A549 (cell line): ENCODE measurements around the gene LAMTOR2. TPM values are rescaled to one million over a fixed set of nuclear protein-coding genes. Genes with fewer than 3 reads are reported as not detected.

Source experiments
- ATAC-seq, 2 experiments: fragments of 200-7000 bp in 1 of 2; fragments of >200 bp in 1 of 2; cut with Nextera tagmentation in 1 of 2; cut with Tn5 transposase in 1 of 2; 3 replicates each; pipeline versions ENCODE4 v1.8.0 to v1.9.1; 2018 to 2020; ENCODE audit warnings: mild to moderate bottlenecking in 1 of 2, moderate library complexity in 1 of 2
- CTCF ChIA-PET: fragments of 300-600 bp; sonication (Branson Sonifier 250); formaldehyde crosslinking; extraction: SDS; loops from one replicate; lab custom pipeline; 2021; ENCODE audit warnings: antibody characterized with exemption, inconsistent platforms; lab: Yijun Ruan, JAX
- POLR2A ChIA-PET: fragments of 350-600 bp; formaldehyde crosslinking; extraction: SDS; loops from one replicate; lab custom pipeline; 2021; ENCODE audit warnings: antibody characterized with exemption, inconsistent platforms; lab: Yijun Ruan, JAX
- DNase-seq, 2 experiments: peaks; one replicate each; pipeline versions ENCODE4 v3.0.0 to v3.0.0-alpha.2; 2011 to 2016; ENCODE audit warnings: low read depth in 1 of 2, low spot score in 1 of 2
- FAIRE-seq: peaks from 2 replicates; lab custom pipeline; 2011; peaks lifted over from hg19 to GRCh38; lab: Jason Lieb, UNC
- H3K27ac ChIP-seq, 2 experiments: fragments of >200 bp; sonication (Bioruptor Twin); formaldehyde crosslinking; 3 replicates each; pipeline ENCODE4 v1.5.1; 2016 to 2017
- H3K4me1 ChIP-seq: fragments of >200 bp; sonication (Bioruptor Twin); formaldehyde crosslinking; 3 replicates; pipeline ENCODE4 v1.6.1; 2016
- H3K4me2 ChIP-seq: fragments of >200 bp; sonication (Bioruptor Twin); formaldehyde crosslinking; 3 replicates; pipeline ENCODE4 v1.6.1; 2016
- H3K4me3 ChIP-seq: fragments of >200 bp; sonication (Bioruptor Twin); formaldehyde crosslinking; 3 replicates; pipeline ENCODE4 v1.5.1; 2016
- H3K9me3 ChIP-seq: fragments of >200 bp; sonication (Bioruptor Twin); formaldehyde crosslinking; 3 replicates; pipeline ENCODE4 v1.6.1; 2016
- CBX8 ChIP-seq: fragments of 200-600 bp; sonication (generic); IDR thresholded peaks from 2 replicates; pipeline ENCODE4 v1.6.1; 2016
- CEBPB ChIP-seq, 2 experiments: fragments of >200 bp in 1 of 2; sonication (Bioruptor Twin) in 1 of 2; formaldehyde crosslinking in 1 of 2; IDR thresholded peaks; 2 replicates each; pipeline ENCODE4 v1.6.1; 2012 to 2016
- CHD2 ChIP-seq: fragments of 150-350 bp; IDR thresholded peaks from 2 replicates; pipeline ENCODE4 v1.6.1; 2014; ENCODE audit warnings: low read length; ENCODE audit not compliant: partially characterized antibody
- CHD4 ChIP-seq: fragments of 200-600 bp; sonication (generic); IDR thresholded peaks from 2 replicates; pipeline ENCODE4 v1.6.1; 2016; ENCODE audit warnings: antibody characterized with exemption, mild to moderate bottlenecking, borderline replicate concordance
- EHF ChIP-seq: fragments of 250-450 bp; sonication (Bioruptor Pico); IDR thresholded peaks from 2 replicates; pipeline ENCODE4 v1.5.0; 2020; ENCODE audit warnings: mild to moderate bottlenecking
- FOSB ChIP-seq: fragments of 250-450 bp; sonication (Bioruptor Pico); IDR thresholded peaks from 2 replicates; pipeline ENCODE4 v1.5.0; 2020; ENCODE audit warnings: mild to moderate bottlenecking, moderate library complexity
- GATA3 ChIP-seq: IDR thresholded peaks from 2 replicates; pipeline ENCODE4 v1.6.1; 2012; ENCODE audit warnings: borderline replicate concordance
- HOXB5 ChIP-seq: fragments of 250-450 bp; sonication (Bioruptor Pico); IDR thresholded peaks from 2 replicates; pipeline ENCODE4 v1.5.0; 2020; ENCODE audit warnings: mild to moderate bottlenecking, moderate library complexity
- NR3C1 ChIP-seq: fragments of >200 bp; sonication (Bioruptor Twin); formaldehyde crosslinking; IDR thresholded peaks from 3 replicates; pipeline ENCODE4 v1.6.1; 2017
- POLR2A ChIP-seq: IDR thresholded peaks from 2 replicates; pipeline ENCODE4 v1.6.1; 2012; ENCODE audit warnings: mild to moderate bottlenecking, low read length
- RAD21 ChIP-seq, 2 experiments: fragments of >200 bp in 1 of 2; sonication (Bioruptor Twin) in 1 of 2; formaldehyde crosslinking in 1 of 2; IDR thresholded peaks in 1 of 2; conservative IDR thresholded peaks in 1 of 2; 2 replicates in 1 of 2; 3 replicates in 1 of 2; pipeline ENCODE4 v1.6.1; 2012 to 2018; ENCODE audit warnings: inconsistent platforms in 1 of 2
- RFX5 ChIP-seq: fragments of 450-650 bp; IDR thresholded peaks from 2 replicates; pipeline ENCODE4 v1.7.1; 2014; ENCODE audit warnings: antibody characterized with exemption, mild to moderate bottlenecking, moderate library complexity
- ZC3H11A ChIP-seq: fragments of 450-650 bp; IDR thresholded peaks from 2 replicates; pipeline ENCODE4 v1.6.1; 2014; ENCODE audit warnings: antibody characterized with exemption, mild to moderate bottlenecking
- WGBS: methylation state at CpG from one replicate; pipeline ENCODE4 v1.1.6; 2017; ENCODE audit errors: missing lambda C conversion rate; 5-methylcytosine and 5-hydroxymethylcytosine counted together
- polyA plus RNA-seq, 4 experiments: library from polyadenylated mRNA; depleted of rRNA in 3 of 4; stranded (reverse); fragments of >200 nt; fragmentation: RNase III in 1 of 4; extraction: RNeasy Plus Mini Kit Qiagen cat#74134 plus additional on column Dnase treatment in 1 of 4; gene quantifications; 2 replicates in 3 of 4; 3 replicates in 1 of 4; pipeline ENCODE4 v1.2.3, GENCODE V29; 2011 to 2017
- TF ChIP-seq, protein P1 (sequence below): fragments of >200 bp; sonication (Bioruptor Twin); formaldehyde crosslinking; IDR thresholded peaks from 3 replicates; pipeline ENCODE4 v1.5.1; 2016
- TF ChIP-seq, protein P2 (sequence below): fragments of 200-600 bp; sonication (generic); IDR thresholded peaks from 2 replicates; pipeline ENCODE4 v1.6.1; 2016; ENCODE audit warnings: antibody characterized with exemption, mild to moderate bottlenecking, moderate library complexity
- TF ChIP-seq, protein P3 (sequence below): IDR thresholded peaks from 2 replicates; pipeline ENCODE4 v1.6.1; 2012
- TF ChIP-seq, protein P4 (sequence below): fragments of 450-650 bp; IDR thresholded peaks from 2 replicates; pipeline ENCODE4 v1.6.1; 2014; ENCODE audit warnings: antibody characterized with exemption
- TF ChIP-seq, protein P5 (sequence below): fragments of 250-450 bp; sonication (Bioruptor Pico); IDR thresholded peaks from 2 replicates; pipeline ENCODE4 v1.5.0; 2021; ENCODE audit warnings: mild to moderate bottlenecking, moderate library complexity, borderline replicate concordance

The LAMTOR2 gene
- polyA plus RNA-seq, 2 of the 4 experiments (the other 2 are of a cell fraction), result 63.0 to 171 TPM

DNA sequence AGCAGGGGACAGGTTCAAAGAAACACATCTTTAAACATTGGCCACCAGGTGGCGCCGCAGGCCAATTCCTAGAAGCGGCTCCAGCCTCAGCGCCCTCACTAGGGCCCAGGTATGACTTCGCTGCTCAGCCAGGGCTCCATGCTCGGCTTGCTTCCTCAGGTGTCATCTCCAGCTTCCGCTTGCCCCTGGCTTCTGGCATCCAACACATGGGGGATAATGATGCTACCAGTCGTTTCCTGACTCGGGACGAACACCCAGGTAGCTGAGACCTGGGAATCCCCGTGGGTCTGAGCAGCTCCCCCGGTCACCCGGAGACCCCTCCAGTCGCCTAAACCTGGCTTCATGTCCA is 36.2 kb downstream of the LAMTOR2 start (continued):
- TF ChIP-seq RAD21 (conservative IDR thresholded peaks at IDR 0.05 in 1 of 2, IDR thresholded peaks at IDR 0.05 in 1 of 2) (peak; percentile 97), POLR2A (no peak), CBX8 (no peak)
- TF ChIP-seq, protein P1, sequence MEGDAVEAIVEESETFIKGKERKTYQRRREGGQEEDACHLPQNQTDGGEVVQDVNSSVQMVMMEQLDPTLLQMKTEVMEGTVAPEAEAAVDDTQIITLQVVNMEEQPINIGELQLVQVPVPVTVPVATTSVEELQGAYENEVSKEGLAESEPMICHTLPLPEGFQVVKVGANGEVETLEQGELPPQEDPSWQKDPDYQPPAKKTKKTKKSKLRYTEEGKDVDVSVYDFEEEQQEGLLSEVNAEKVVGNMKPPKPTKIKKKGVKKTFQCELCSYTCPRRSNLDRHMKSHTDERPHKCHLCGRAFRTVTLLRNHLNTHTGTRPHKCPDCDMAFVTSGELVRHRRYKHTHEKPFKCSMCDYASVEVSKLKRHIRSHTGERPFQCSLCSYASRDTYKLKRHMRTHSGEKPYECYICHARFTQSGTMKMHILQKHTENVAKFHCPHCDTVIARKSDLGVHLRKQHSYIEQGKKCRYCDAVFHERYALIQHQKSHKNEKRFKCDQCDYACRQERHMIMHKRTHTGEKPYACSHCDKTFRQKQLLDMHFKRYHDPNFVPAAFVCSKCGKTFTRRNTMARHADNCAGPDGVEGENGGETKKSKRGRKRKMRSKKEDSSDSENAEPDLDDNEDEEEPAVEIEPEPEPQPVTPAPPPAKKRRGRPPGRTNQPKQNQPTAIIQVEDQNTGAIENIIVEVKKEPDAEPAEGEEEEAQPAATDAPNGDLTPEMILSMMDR, result peak; percentile 93

DNA sequence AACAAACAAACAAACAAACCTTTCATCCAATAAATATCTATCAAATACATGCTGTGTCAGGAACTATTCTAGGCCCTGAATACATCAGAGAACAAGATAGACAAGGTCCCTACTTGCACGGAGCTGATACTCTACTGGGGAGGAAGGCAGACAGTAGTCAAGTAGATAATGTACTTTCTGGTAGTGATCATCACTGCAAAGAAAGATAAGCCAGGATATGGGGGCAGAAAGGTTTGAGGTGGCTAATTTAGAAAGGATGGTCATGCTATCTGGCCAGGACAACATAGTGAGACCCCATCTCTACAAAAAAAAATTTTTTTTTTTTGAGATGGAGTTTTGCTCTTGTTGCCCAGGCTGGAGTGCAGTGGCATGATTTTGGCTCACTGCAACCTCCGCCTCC is 37.0 kb downstream of the LAMTOR2 start:
- ChIA-PET POLR2A (interaction anchor here (1.3 kb wide), 1 partner anchor 39 kb away, joined by 3 read pairs; no protein-coding TSS in a partner anchor), CTCF (interaction anchor here (0.7 to 29.4 kb wide), 12 partner anchors 8 to 160 kb away, joined by 3 to 2239 read pairs (median 6); partner anchors contain the start of genes BGLAP, LMNA, MEX3A and PMF1)
- Histone ChIP-seq H3K4me1 (peaks cover 24% of the 10 kb centered on the region), H3K9me3 (no peaks in the 10 kb centered on the region), H3K27ac (0 out of 6 replicates have a peak overlapping the region, but pooled peaks of 1 of the 2 experiments have one; percentile 20), H3K4me2 (no peak overlapping the region), H3K4me3 (no peak overlapping the region)
- no peak for ATAC-seq
- FAIRE-seq, result no peak
- WGBS, result 76% methylated on average over 2 of the region's 2 CpGs
- no peak for TF ChIP-seq RFX5
- no peak for DNase-seq

DNA sequence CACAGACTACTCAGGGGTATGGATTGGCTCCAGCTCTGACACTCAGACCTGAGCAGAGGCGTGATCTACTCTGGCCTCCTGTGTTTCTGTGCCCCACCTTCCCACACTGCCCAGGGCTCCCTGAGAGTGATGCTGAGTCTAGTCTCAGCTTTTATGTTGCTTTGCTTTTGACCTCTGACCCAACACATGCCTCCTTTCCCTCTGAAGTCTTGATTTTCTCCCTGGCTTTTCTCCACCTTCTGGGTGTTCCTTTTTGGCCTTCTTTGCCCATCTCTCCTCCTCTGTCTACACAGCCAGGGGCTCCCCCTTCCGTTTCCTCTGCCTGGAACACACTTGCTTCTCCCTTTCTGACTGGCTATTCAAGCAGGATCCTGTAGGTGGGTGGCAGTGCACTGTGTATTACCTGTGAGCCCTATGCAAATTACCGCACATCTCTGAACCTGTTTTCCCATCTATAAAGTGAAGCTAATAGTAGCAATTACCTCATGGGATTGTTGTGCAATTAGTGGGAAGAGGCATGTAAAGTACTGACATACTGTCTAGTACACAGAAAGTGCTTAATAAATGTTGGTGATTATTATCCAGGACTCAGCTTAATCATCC is 41.4 kb downstream of the LAMTOR2 start:
- FAIRE-seq (no peak), DNase-seq (no peak), ATAC-seq (peak in 1 of 2 experiments; percentile 9; a peak in 3 of 6 replicates)
- no peaks in the 10 kb centered on the region for H3K9me3 ChIP-seq
- ChIA-PET CTCF (interaction anchor here (0.5 to 29.4 kb wide), 36 partner anchors 10 to 265 kb away, joined by 3 to 2239 read pairs (median 4); partner anchors contain the start of genes LMNA, PMF1, SEMA4A and SLC25A44), POLR2A (interaction anchor here (1.0 to 2.2 kb wide), 5 partner anchors 10 to 117 kb away, joined by 4 to 17 read pairs (median 7); partner anchors contain the start of gene PMF1)
- H3K27ac ChIP-seq, result peak overlapping the region; percentile 91 to 93
- H3K4me1 ChIP-seq, result peaks cover 37% of the 10 kb centered on the region
- WGBS, result 89% methylated on average over 3 of the region's 3 CpGs
- H3K4me3 ChIP-seq, result no peak overlapping the region
- peak overlapping the region; percentile 62; the same call in 2 of the 3 replicates for H3K4me2 ChIP-seq
- 0 out of 4 replicates have a peak, but pooled peaks of 1 of the 2 experiments have one; percentile 27 for TF ChIP-seq CEBPB (IDR thresholded peaks at IDR 0.05)
- TF ChIP-seq, protein P2, sequence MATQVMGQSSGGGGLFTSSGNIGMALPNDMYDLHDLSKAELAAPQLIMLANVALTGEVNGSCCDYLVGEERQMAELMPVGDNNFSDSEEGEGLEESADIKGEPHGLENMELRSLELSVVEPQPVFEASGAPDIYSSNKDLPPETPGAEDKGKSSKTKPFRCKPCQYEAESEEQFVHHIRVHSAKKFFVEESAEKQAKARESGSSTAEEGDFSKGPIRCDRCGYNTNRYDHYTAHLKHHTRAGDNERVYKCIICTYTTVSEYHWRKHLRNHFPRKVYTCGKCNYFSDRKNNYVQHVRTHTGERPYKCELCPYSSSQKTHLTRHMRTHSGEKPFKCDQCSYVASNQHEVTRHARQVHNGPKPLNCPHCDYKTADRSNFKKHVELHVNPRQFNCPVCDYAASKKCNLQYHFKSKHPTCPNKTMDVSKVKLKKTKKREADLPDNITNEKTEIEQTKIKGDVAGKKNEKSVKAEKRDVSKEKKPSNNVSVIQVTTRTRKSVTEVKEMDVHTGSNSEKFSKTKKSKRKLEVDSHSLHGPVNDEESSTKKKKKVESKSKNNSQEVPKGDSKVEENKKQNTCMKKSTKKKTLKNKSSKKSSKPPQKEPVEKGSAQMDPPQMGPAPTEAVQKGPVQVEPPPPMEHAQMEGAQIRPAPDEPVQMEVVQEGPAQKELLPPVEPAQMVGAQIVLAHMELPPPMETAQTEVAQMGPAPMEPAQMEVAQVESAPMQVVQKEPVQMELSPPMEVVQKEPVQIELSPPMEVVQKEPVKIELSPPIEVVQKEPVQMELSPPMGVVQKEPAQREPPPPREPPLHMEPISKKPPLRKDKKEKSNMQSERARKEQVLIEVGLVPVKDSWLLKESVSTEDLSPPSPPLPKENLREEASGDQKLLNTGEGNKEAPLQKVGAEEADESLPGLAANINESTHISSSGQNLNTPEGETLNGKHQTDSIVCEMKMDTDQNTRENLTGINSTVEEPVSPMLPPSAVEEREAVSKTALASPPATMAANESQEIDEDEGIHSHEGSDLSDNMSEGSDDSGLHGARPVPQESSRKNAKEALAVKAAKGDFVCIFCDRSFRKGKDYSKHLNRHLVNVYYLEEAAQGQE, result no peak

DNA sequence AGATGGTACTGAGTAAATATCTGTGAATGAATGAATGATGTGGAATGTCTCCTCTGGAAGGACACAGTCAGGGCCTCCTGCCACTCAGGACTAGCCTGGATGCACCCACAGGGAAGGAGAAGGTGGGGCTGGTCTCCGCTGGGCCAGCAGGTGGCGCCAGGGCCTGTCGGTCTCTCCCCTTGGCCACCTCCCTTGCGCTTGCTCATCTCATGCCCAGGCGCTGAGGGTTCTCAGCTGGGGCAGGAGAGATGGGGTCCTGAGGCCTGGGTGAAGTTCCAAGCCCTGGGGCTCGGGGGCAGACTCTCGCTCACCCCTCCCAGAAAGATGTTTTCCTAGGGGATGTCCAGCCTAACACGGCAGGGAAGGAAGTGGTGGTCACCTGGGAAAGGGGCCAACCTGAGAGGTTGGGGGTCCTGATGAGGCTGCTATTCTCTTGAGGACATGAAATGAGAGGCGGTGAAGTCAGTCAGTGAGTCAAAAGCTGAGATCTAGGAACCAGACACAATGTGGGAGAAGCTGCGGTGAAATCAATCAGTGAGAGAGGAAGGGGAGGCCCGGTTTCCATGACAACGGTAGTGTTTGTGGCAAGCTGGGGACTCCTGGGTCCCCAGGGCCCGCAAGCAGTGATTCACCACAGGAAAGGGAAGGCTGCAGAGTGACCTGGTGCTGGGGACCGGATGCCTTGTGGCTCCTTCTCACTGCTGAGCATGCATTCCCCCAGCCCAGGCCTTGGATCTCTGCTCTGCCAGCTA is 42.2 kb downstream of the LAMTOR2 start:
- CTCF ChIA-PET, result interaction anchor here (0.5 to 29.4 kb wide), 43 partner anchors 9 to 339 kb away, joined by 3 to 2239 read pairs (median 4); partner anchors contain the start of genes LMNA, PMF1, SEMA4A and SLC25A44
- 27% methylated on average over 14 of the region's 14 CpGs for WGBS
- no peak for TF ChIP-seq NR3C1
- no peak for TF ChIP-seq ZC3H11A
- peak; percentile 53; the same call in 1 of the 2 replicates for TF ChIP-seq HOXB5 (CRISPR knock-in tag)
- TF ChIP-seq, protein P3, sequence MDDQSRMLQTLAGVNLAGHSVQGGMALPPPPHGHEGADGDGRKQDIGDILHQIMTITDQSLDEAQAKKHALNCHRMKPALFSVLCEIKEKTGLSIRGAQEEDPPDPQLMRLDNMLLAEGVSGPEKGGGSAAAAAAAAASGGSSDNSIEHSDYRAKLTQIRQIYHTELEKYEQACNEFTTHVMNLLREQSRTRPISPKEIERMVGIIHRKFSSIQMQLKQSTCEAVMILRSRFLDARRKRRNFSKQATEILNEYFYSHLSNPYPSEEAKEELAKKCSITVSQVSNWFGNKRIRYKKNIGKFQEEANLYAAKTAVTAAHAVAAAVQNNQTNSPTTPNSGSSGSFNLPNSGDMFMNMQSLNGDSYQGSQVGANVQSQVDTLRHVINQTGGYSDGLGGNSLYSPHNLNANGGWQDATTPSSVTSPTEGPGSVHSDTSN, result no peak
- no peak for TF ChIP-seq CHD2
- TF ChIP-seq, protein P4, sequence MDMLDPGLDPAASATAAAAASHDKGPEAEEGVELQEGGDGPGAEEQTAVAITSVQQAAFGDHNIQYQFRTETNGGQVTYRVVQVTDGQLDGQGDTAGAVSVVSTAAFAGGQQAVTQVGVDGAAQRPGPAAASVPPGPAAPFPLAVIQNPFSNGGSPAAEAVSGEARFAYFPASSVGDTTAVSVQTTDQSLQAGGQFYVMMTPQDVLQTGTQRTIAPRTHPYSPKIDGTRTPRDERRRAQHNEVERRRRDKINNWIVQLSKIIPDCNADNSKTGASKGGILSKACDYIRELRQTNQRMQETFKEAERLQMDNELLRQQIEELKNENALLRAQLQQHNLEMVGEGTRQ, result no peak
- no peak for TF ChIP-seq CHD4
- no peak for TF ChIP-seq EHF (CRISPR knock-in tag)
- no peak for TF ChIP-seq GATA3
- TF ChIP-seq FOSB (CRISPR knock-in tag), result no peak
- TF ChIP-seq, protein P5, sequence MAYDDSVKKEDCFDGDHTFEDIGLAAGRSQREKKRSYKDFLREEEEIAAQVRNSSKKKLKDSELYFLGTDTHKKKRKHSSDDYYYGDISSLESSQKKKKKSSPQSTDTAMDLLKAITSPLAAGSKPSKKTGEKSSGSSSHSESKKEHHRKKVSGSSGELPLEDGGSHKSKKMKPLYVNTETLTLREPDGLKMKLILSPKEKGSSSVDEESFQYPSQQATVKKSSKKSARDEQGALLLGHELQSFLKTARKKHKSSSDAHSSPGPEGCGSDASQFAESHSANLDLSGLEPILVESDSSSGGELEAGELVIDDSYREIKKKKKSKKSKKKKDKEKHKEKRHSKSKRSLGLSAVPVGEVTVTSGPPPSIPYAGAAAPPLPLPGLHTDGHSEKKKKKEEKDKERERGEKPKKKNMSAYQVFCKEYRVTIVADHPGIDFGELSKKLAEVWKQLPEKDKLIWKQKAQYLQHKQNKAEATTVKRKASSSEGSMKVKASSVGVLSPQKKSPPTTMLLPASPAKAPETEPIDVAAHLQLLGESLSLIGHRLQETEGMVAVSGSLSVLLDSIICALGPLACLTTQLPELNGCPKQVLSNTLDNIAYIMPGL, result no peak; the same call in 1 of the 2 replicates

More for the DNA sequence above, 42.2 kb downstream of the LAMTOR2 start:
- POLR2A ChIA-PET, result interaction anchor here (1.0 to 2.2 kb wide), 8 partner anchors 9 to 116 kb away, joined by 3 to 17 read pairs (median 6); partner anchors contain the start of genes LMNA and PMF1
- DNase-seq, result peak; percentile 86 to 93
- Histone ChIP-seq H3K4me3 (no peak overlapping the region), H3K27ac (peak overlapping the region; percentile 91 to 93), H3K4me2 (peak overlapping the region; percentile 62), H3K4me1 (peaks cover 44% of the 10 kb centered on the region), H3K9me3 (no peaks in the 10 kb centered on the region)
- ATAC-seq, result peak; percentile 96 to 97
- no peak for FAIRE-seq
